IPS-18c (cell line): ENCODE data around the gene GTPBP4.
"Not testable (repeated sequence)": the region's sequence is repeated elsewhere in the genome, so short reads cannot be mapped to it uniquely, and the experiment has no call there.

ENCODE experiments used
- H3K4me3 ChIP-seq: 2 replicates; pipeline ENCODE4 v1.7.0; 2013; ENCODE audit warnings: low read depth, mild to moderate bottlenecking, low read length, moderate library complexity; ENCODE audit not compliant: insufficient read depth
- H3K9me3 ChIP-seq: one replicate; pipeline ENCODE4 v1.6.1; 2013; ENCODE audit warnings: mild to moderate bottlenecking, low read length, moderate library complexity; ENCODE audit not compliant: control insufficient read depth, insufficient read depth

GTPBP4 gene

DNA sequence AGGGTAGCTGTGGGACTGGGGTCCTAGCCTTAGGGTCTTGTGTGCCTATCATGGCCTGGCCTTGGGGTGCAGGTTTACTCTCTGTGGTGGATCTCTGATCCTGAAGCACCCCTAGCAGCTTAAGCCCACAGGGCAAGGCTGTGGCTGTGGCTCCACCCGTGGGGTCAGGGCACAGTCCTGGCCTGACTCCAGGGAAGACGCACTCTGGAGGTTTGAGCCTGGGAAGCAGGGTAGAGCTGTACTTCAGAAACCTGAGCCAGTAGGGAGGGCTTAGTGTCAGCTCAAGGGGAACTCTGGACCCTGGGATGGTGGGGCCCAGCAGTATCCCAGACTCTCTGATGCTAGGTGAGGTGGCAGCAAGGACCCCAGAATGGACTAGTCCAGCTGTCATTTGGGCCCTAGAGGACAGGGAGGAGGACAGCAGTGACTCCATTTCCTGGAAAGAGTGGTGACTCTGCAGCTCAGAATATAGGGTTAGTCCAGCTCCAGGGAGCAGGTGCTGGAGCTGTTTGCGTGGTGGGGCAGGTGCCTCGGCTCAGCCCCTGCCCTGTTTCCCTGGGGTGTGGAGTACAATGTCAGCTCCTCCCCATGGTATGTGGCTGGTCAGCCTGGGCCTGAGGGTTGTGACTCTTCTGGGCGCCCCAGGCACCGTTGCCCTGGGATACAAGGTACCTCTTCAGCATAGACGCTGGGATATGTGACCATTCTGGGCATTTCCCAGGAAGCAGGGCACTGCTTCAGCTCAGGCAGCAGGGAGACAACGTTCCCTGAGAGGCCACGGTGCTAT is 15.8 kb downstream of the GTPBP4 start:
- Histone ChIP-seq H3K4me3 (no peak overlapping the region), H3K9me3 (no peaks in the 10 kb centered on the region)

- no peaks in the 10 kb centered on the region for H3K9me3 ChIP-seq
These were observed 18.3 kb downstream of the GTPBP4 start for GRCh38 chr10:1006573-1006972.

GRCh38 chr10:1007583-1007982 is 19.3 kb downstream of the GTPBP4 start:
- H3K4me3 ChIP-seq, result no peak overlapping the region
- no peaks in the 10 kb centered on the region for H3K9me3 ChIP-seq

More at GRCh38 chr10:1006573-1006972, 18.3 kb downstream of the GTPBP4 start:
- no peak overlapping the region for H3K4me3 ChIP-seq

GRCh38 chr10:1009071-1009494 is 20.8 kb downstream of the GTPBP4 start:
- no peaks in the 10 kb centered on the region for H3K9me3 ChIP-seq
- H3K4me3 ChIP-seq, result no peak overlapping the region

DNA sequence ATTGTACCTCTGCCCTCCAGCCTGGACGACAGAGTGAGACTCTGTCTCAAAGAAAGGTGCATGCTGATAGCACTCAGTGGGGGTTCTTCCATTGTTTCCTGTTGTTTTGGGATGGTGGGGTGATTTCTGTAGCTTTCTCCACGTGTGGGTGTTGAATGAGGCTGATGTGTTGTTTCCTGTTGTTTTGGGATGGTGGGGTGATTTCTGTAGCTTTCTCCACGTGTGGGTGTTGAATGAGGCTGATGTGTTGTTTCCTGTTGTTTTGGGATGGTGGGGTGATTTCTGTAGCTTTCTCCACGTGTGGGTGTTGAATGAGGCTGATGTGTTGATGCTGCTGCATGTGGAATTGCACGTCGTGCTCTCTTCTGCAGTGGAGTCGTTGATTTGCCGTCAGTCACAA is 21.7 kb downstream of the GTPBP4 start:
- not testable (repeated sequence) for H3K9me3 ChIP-seq, H3K4me3 ChIP-seq

DNA sequence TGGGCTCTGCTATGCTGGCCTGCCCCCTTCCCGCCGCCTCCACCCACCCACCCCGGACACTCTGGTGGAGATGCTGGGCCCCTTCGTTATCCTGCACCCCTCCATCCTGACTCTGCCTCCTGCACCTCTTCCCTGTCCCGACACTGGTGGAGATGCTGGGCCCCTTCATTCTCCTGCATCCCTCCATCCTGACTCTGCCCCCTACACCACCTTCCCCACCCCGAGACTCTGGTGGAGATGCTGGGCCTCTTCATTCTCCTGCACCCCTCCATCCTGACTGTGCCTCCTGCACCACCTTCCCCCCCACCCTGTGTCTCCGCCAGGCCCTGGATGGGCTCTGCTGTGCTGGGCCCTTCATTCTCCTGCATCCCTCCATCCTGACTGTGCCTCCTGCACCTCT is 22.5 kb downstream of the GTPBP4 start:
- Histone ChIP-seq H3K9me3 (no peaks in the 10 kb centered on the region), H3K4me3 (no peak overlapping the region)

- H3K4me3 ChIP-seq, result no peak overlapping the region
- no peaks in the 10 kb centered on the region for H3K9me3 ChIP-seq
These were observed 23.5 kb downstream of the GTPBP4 start for GRCh38 chr10:1011696-1012095.

GRCh38 chr10:1015688-1016087 is 27.5 kb downstream of the GTPBP4 start:
- Histone ChIP-seq H3K9me3 (no peaks in the 10 kb centered on the region), H3K4me3 (no peak overlapping the region)

- no peaks in the 10 kb centered on the region for H3K9me3 ChIP-seq
- H3K4me3 ChIP-seq, result no peak overlapping the region
These were observed 31.1 kb downstream of the GTPBP4 start for GRCh38 chr10:1019362-1019761.

DNA sequence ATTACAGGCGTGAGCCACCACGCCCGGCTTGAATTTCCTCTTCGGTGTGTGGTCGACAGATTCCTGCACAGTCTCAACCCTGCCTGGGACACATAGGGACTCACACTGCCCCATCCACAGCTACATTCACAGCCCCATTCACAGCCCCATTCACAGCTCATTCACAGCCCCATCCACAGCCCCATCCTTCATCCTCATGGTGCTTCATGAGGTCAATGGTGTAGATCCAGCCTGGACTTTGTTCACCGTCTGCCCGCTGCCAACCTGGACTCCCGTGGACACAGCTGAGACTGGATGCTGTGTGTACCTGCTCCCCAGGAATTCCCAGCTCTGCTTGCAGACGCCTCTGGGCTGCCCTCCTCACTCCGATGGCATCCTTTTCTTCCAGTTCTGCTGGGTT is 32.2 kb downstream of the GTPBP4 start:
- H3K9me3 ChIP-seq, result no peaks in the 10 kb centered on the region
- no peak overlapping the region for H3K4me3 ChIP-seq

DNA sequence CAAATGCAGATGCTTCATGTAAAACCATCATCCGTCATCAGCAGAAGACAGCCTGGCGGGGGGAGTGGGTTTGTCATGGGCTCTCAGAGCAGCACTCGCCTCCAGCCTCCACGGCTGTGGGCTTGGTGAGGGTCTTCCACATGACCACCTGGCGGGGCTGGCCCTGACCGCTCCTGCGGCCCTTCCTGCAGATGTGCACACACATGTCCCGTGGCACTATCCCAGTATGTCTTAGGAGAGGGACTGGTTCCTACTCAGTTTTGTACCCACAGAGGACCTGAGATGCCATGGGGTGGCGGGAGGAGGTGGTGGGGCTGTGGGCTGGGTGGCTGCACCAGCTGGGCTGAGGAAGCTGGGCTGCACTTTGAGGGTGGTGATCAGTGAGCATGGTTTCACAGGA is 32.7 kb downstream of the GTPBP4 start:
- no peak overlapping the region for H3K4me3 ChIP-seq
- no peaks in the 10 kb centered on the region for H3K9me3 ChIP-seq

DNA sequence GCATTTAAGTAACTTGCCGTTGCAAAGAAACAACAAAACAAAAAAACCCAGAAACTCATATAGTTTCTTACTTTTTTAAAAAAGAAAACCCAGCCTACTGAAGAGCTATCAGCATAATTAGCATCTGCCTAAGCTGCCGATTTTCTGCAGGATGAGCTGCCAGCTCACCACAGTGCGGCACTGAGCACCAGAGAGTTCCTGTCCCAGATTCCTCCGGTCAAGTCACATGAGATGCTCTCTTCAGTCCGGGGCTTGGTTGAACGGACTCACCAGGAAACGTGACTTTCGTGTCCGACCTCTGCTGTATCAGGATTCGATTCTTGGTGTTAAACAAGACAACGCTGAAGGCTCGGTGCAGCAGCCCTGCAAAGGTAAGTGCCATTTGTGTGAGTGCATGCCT is 34.2 kb downstream of the GTPBP4 start:
- H3K9me3 ChIP-seq, result no peaks in the 10 kb centered on the region
- H3K4me3 ChIP-seq, result no peak overlapping the region

DNA sequence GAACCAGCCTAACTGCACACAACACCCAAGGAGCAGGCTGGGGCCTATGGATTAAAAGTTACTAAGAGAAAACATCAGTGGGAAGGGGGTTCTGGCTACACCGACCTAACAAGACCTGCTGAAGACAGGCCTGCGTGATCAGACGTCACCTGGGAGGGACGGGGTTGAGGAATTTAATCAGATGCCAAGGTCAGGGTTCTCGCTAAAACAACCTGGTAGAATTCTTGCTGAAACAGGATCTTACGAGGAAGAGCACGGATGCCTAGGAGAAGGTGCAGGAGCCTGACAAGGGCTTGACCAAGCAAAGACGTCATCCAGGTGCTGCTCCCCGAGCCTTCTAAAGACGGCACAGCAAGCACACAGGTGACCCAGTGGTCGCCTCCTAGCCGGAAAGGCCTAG is 35.9 kb downstream of the GTPBP4 start:
- Histone ChIP-seq H3K4me3 (no peak overlapping the region), H3K9me3 (no peaks in the 10 kb centered on the region)

DNA sequence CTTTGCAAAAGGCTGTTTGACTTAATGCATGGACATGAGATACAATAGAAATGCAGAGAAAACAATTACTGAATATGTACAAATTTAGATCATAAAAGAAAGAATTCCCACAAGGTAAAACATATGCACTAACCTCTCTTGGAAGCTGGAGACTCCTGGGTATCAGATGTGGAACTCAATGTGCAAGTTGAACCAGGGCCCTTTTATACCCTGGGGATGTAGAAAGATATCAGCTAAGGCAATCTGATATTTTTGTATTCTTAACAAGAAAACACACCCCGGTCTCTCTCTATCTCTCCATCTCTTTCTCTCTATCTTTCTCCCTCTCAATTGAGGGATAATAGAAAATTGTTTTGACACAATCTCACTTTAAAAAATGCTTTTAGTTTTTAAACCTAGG is 37.4 kb downstream of the GTPBP4 start, which contains the start of gene IDI2:
Gene IDI2, minus strand, starts transcription at position 177 of the 400 bp plus-strand sequence. CDS start 1,136 bp downstream, outside the sequence.
- no peaks in the 10 kb centered on the region for H3K9me3 ChIP-seq

GRCh38 chr10:1026578-1026977 is 38.3 kb downstream of the GTPBP4 start:
- no peaks in the 10 kb centered on the region for H3K9me3 ChIP-seq
- no peak overlapping the region for H3K4me3 ChIP-seq

More for the DNA sequence above, 37.4 kb downstream of the GTPBP4 start, which contains the start of gene IDI2:
- H3K4me3 ChIP-seq, result no peak within 1 kb of the TSS

DNA sequence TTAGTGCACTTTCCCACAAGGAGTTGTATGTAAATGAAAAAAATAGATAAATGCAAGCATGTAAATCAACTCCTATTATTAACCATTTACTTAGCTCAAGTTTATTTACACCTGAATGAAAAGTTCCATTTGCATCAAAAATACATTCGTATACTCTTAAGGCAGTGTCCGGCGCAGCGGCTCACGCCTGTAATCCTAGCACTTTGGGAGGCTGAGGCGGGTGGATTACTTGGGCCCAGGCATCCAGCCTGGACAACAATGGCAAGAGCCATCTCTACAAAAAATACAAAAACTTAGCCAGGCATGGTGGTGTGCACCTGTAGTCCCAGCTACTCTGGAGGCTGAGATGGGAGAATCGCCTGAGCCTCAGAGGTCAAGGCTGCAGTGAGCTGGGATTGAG is 41.6 kb downstream of the GTPBP4 start:
- Histone ChIP-seq H3K4me3 (no peak overlapping the region), H3K9me3 (no peaks in the 10 kb centered on the region)

DNA sequence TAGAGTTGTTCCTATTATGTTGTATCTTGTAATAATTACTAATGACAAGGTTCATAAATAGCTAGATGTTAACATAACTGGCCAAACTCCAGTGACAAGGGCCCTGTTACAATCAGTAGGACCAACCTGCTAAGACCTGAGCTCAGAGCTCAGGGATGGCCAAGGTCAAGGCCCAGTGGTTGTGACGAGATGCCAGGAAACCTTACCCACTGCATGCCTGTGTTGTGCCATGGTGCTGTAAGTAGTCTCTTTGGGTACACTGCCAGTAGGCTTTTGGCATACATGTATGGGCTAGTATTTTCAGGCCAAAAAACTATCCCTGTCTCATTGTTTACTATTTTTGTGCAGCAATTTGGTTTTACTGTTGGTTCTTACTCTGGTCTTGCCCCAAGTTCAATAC is 45.4 kb downstream of the GTPBP4 start:
- Histone ChIP-seq H3K9me3 (no peaks in the 10 kb centered on the region), H3K4me3 (no peak overlapping the region)

GRCh38 chr10:1034758-1035157 is 46.5 kb downstream of the GTPBP4 start:
- Histone ChIP-seq H3K4me3 (no peak overlapping the region), H3K9me3 (no peaks in the 10 kb centered on the region)

DNA sequence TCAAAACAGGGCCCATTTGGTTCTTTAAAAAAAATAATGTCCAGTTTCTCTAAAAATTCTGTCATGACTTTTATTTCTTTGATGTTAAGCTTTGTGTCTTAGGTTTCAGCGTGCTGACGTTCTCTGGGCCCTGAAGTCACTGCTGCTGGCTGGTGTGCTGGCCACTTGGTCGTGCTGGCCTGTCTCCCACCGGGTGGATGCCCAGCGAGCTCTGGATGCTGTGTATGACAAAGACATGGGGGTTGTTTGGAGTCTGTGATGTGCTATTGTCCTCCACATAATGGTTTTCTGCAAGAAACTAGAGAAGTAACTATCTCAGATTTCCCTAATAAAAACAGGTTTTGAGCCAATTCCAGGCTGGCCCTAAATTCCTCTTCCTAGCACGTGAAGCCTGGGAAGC is 47.0 kb downstream of the GTPBP4 start:
- no peaks in the 10 kb centered on the region for H3K9me3 ChIP-seq

More for the DNA sequence above, 47.0 kb downstream of the GTPBP4 start:
- H3K4me3 ChIP-seq, result no peak overlapping the region
